HepG2 (cell line): ENCODE data around the gene ACO1. TPM values are rescaled to one million over a fixed set of nuclear protein-coding genes. Genes with fewer than 3 reads are reported as not detected.

Experiments
- ATAC-seq: fragments of 200-7000 bp; cut with Tn5 transposase; 3 replicates; pipeline ENCODE4 v1.9.1; 2020; ENCODE audit warnings: mild to moderate bottlenecking, moderate library complexity
- BruUV-seq: library from RNA; stranded (reverse); fragments of 400-500 nt; replicated peaks from 2 replicates; lab custom pipeline; 2021; lab: Mats Ljungman, UMichigan
- CTCF ChIA-PET: fragments of 300-600 bp; formaldehyde crosslinking; extraction: SDS; loops from one replicate; lab custom pipeline; 2021; ENCODE audit warnings: low total read pairs, inconsistent platforms, low intra/inter-chr PET ratio; lab: Yijun Ruan, JAX
- POLR2A ChIA-PET: fragments of 350-600 bp; sonication (Branson Sonifier 250); formaldehyde crosslinking; loops from one replicate; lab custom pipeline; 2020; ENCODE audit warnings: antibody characterized with exemption, inconsistent platforms; lab: Yijun Ruan, JAX
- DNase-seq: peaks from one replicate; pipeline ENCODE4 v3.0.0-alpha.2; 2015; ENCODE audit warnings: low spot score
- FAIRE-seq: peaks from 3 replicates; lab custom pipeline; 2011; peaks lifted over from hg19 to GRCh38; lab: Jason Lieb, UNC
- H2AFZ ChIP-seq: one replicate; pipeline ENCODE4 v1.6.1; 2011; ENCODE audit warnings: low read length, inconsistent platforms
- H3K27ac ChIP-seq: fragments of 300-600 bp; 3 replicates; pipeline ENCODE4 v1.8.0; 2011; ENCODE audit warnings: mixed run types, mild to moderate bottlenecking, mixed read lengths, low read length, inconsistent platforms; ENCODE audit not compliant: insufficient read depth; ENCODE audit errors: extremely low read length
- H3K27me3 ChIP-seq, 2 experiments: fragments of 200-600 bp in 1 of 2; 2 replicates in 1 of 2; 3 replicates in 1 of 2; pipeline versions ENCODE4 v1.6.0 to v1.8.0; 2011; ENCODE audit warnings: low read length in 2 of 2, mild to moderate bottlenecking in 2 of 2, moderate library complexity in 2 of 2, inconsistent platforms in 1 of 2; ENCODE audit not compliant: insufficient read depth in 2 of 2, control insufficient read depth in 1 of 2
- H3K36me3 ChIP-seq, 2 experiments: fragments of 200-600 bp in 1 of 2; replicated peaks in 1 of 2; 2 replicates in 1 of 2; 3 replicates in 1 of 2; pipeline versions ENCODE4 v1.5.1 to v1.8.0; 2011; ENCODE audit warnings: low read length in 2 of 2, inconsistent platforms in 1 of 2; ENCODE audit not compliant: insufficient read depth in 2 of 2, control insufficient read depth in 1 of 2
- H3K4me1 ChIP-seq: 2 replicates; pipeline ENCODE4 v1.5.1; 2012; ENCODE audit warnings: low read length, inconsistent platforms; ENCODE audit not compliant: insufficient read depth
- H3K4me2 ChIP-seq: 2 replicates; pipeline ENCODE4 v1.6.0; 2011; ENCODE audit warnings: low read depth, low read length, inconsistent platforms
- H3K4me3 ChIP-seq, 3 experiments: fragments of 200-600 bp in 1 of 3; sonication (generic), shearing (Covaris generic) in 1 of 3; replicated peaks in 1 of 3; 2 replicates each; pipeline ENCODE4 v1.5.1; 2011 to 2016; ENCODE audit warnings: low read length in 3 of 3, inconsistent platforms in 2 of 3, low read depth in 2 of 3, mild to moderate bottlenecking in 2 of 3, control low read depth in 1 of 3, mixed read lengths in 1 of 3; ENCODE audit not compliant: insufficient read depth in 1 of 3
- H3K79me2 ChIP-seq: one replicate; pipeline ENCODE4 v1.6.1; 2011; ENCODE audit warnings: low read length, inconsistent platforms; ENCODE audit not compliant: insufficient read depth
- H3K9ac ChIP-seq: 2 replicates; pipeline ENCODE4 v1.6.0; 2011; ENCODE audit warnings: mild to moderate bottlenecking, low read depth, low read length, inconsistent platforms; ENCODE audit not compliant: insufficient read depth
- H3K9me3 ChIP-seq: 2 replicates; pipeline ENCODE4 v1.5.1; 2012; ENCODE audit warnings: mild to moderate bottlenecking, low read length
- H4K20me1 ChIP-seq: 2 replicates; pipeline ENCODE4 v1.6.0; 2011; ENCODE audit warnings: inconsistent platforms, mild to moderate bottlenecking, low read length, moderate library complexity; ENCODE audit not compliant: insufficient read depth
- BRCA1 ChIP-seq: sonication (generic); formaldehyde crosslinking; IDR thresholded peaks from 2 replicates; pipeline ENCODE4 v1.4.0; 2020; ENCODE audit warnings: missing genetic modification reagents
- CREB1 ChIP-seq, 2 experiments: fragments of 450-650 bp in 1 of 2; IDR thresholded peaks; 2 replicates each; pipeline ENCODE4 v1.6.1; 2016 to 2017; ENCODE audit warnings: control low read depth in 1 of 2, mild to moderate bottlenecking in 1 of 2, missing compliant biosample characterization in 1 of 2, missing genetic modification characterization in 1 of 2
- HOXD1 ChIP-seq: sonication (generic); formaldehyde crosslinking; IDR thresholded peaks from 2 replicates; pipeline ENCODE4 v1.5.0; 2020; ENCODE audit warnings: missing genetic modification reagents
- JUNB ChIP-seq: sonication (generic); formaldehyde crosslinking; IDR thresholded peaks from 2 replicates; pipeline ENCODE4 v1.8.0; 2022; ENCODE audit warnings: missing genetic modification reagents, mild to moderate bottlenecking, borderline replicate concordance
- NFATC3 ChIP-seq: sonication (generic); formaldehyde crosslinking; IDR thresholded peaks from 2 replicates; pipeline ENCODE4 v1.5.1; 2020; ENCODE audit warnings: mild to moderate bottlenecking, missing genetic modification reagents
- NFKB2 ChIP-seq: sonication (generic); formaldehyde crosslinking; IDR thresholded peaks from 2 replicates; pipeline ENCODE4 v1.4.0; 2020; ENCODE audit warnings: missing genetic modification reagents, borderline replicate concordance
- RFX1 ChIP-seq: fragments of 450-650 bp; IDR thresholded peaks from 2 replicates; pipeline ENCODE4 v1.6.1; 2017
- RNF2 ChIP-seq: fragments of 450-650 bp; conservative IDR thresholded peaks from 2 replicates; pipeline ENCODE4 v1.6.1; 2016; ENCODE audit warnings: low read depth
- TGIF2 ChIP-seq: IDR thresholded peaks from 2 replicates; pipeline ENCODE4 v1.6.1; 2016; ENCODE audit warnings: control low read depth, missing compliant biosample characterization
- ZFP62 ChIP-seq: sonication (generic); formaldehyde crosslinking; IDR thresholded peaks from 2 replicates; pipeline ENCODE4 v1.4.0; 2020; ENCODE audit warnings: missing genetic modification reagents
- ZNF432 ChIP-seq: sonication (generic); formaldehyde crosslinking; IDR thresholded peaks from 2 replicates; pipeline ENCODE4 v1.5.0; 2020; ENCODE audit warnings: missing genetic modification reagents, mild to moderate bottlenecking, borderline replicate concordance
- ZNF550 ChIP-seq: sonication (generic); formaldehyde crosslinking; IDR thresholded peaks from 2 replicates; pipeline ENCODE4 v1.4.0; 2020; ENCODE audit warnings: mild to moderate bottlenecking, missing genetic modification reagents, borderline replicate concordance
- WGBS: methylation state at CpG from one replicate; pipeline ENCODE4 v1.1.6; 2017; ENCODE audit warnings: low lambda C conversion rate; 5-methylcytosine and 5-hydroxymethylcytosine counted together
- in situ Hi-C: cut with HindIII; loops from 2 replicates; pipeline ENCODE4 v1.10.0; 2017; ENCODE audit warnings: low pct_unique_long_range_greater_than_20kb; ENCODE audit not compliant: extremely low pct_ligation_motif_present
- intact Hi-C: fragments of 100-400 bp; cut with micrococcal nuclease; formaldehyde crosslinking; loops from one replicate; pipeline ENCODE4 v1.10.0; 2022; ENCODE audit not compliant: unreplicated experiment
- polyA plus RNA-seq, 8 experiments: library from polyadenylated mRNA; depleted of rRNA in 3 of 8; stranded (reverse) in 7 of 8; unstranded in 1 of 8; fragments of >200 nt; fragmentation: Illumina TruSeq in 4 of 8; extraction: Trizol in 4 of 8; gene quantifications; 2 replicates each; pipeline versions ENCODE4 v1.2.1 to v1.2.3, GENCODE V29; 2011 to 2016; ENCODE audit warnings: low read depth in 4 of 8, missing spikeins in 1 of 8, mixed read lengths in 1 of 8; ENCODE audit not compliant: insufficient read depth in 1 of 8
- total RNA-seq, 5 experiments: library from RNA; depleted of rRNA; stranded (reverse); fragments of >200 nt; fragmentation: Illumina TruSeq; extraction: Trizol; gene quantifications; 2 replicates each; pipeline ENCODE4 v1.2.3, GENCODE V29; 2016; ENCODE audit warnings: low read depth in 1 of 5
- TF ChIP-seq, protein P1 (sequence below): fragments of 450-650 bp; IDR thresholded peaks from 2 replicates; pipeline ENCODE4 v1.6.1; 2017
- TF ChIP-seq, protein P2 (sequence below): sonication (generic); formaldehyde crosslinking; IDR thresholded peaks from 2 replicates; pipeline ENCODE4 v1.8.1; 2023; ENCODE audit warnings: mild to moderate bottlenecking, missing genetic modification reagents, borderline replicate concordance

Gene ACO1
- total and polyA plus RNA-seq, 2 of the 13 experiments (the other 11 are each of a cell fraction or from before 2014, with no cell fraction given): 20.1 to 48.2 TPM

DNA sequence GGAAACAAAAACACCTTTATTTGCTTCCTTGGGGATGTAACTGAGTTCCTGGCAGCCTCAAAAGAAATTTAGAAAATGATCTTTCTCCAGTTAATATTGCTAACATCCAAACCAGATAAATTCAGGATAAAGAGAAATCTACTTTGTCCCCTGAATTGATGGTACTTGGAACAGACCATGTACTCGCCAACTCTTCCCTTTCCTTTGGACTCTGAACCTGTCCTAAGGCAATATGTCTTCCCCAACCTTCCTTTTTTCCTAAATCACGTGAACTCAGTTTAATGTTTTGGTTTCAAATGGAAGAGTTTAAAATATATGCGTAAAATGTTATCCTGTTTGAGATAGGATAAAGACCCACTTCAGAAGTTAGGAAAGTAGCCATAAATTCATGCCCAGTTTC, 28.0 kb downstream of the ACO1 start:
- no peak overlapping the region for H3K9ac ChIP-seq
- FAIRE-seq (no peak), ATAC-seq (no peak)
- no peaks in the 10 kb centered on the region for H4K20me1 ChIP-seq
- CTCF ChIA-PET: no interaction called here
- no peaks in the 10 kb centered on the region for H3K27me3 ChIP-seq
- H3K27ac ChIP-seq: no peak overlapping the region
- no peaks in the 10 kb centered on the region for H3K79me2 ChIP-seq
- WGBS: 98% methylated on average over 3 of the region's 3 CpGs
- POLR2A ChIA-PET: no interaction called here
- no peak for TF ChIP-seq RFX1
- no peak for TF ChIP-seq BRCA1 (CRISPR knock-in tag)
- no peak for TF ChIP-seq HOXD1
- no peak for TF ChIP-seq ZNF432 (CRISPR knock-in tag)
- TF ChIP-seq, protein P1, sequence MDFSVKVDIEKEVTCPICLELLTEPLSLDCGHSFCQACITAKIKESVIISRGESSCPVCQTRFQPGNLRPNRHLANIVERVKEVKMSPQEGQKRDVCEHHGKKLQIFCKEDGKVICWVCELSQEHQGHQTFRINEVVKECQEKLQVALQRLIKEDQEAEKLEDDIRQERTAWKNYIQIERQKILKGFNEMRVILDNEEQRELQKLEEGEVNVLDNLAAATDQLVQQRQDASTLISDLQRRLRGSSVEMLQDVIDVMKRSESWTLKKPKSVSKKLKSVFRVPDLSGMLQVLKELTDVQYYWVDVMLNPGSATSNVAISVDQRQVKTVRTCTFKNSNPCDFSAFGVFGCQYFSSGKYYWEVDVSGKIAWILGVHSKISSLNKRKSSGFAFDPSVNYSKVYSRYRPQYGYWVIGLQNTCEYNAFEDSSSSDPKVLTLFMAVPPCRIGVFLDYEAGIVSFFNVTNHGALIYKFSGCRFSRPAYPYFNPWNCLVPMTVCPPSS: no peak
- no peak for TF ChIP-seq ZFP62
- TF ChIP-seq CREB1 (IDR thresholded peaks at IDR 0.05): no peak
- no peak for TF ChIP-seq CREB1 (CRISPR knock-in tag; IDR thresholded peaks at IDR 0.05)
- TF ChIP-seq TGIF2 (CRISPR knock-in tag): no peak
- TF ChIP-seq ZNF550 (CRISPR knock-in tag): no peak
- TF ChIP-seq JUNB (CRISPR knock-in tag): no peak
- TF ChIP-seq NFATC3: no peak
- TF ChIP-seq, protein P2, sequence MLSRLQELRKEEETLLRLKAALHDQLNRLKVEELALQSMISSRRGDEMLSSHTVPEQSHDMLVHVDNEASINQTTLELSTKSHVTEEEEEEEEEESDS (CRISPR knock-in tag): no peak
- TF ChIP-seq NFKB2: no peak
- TF ChIP-seq RNF2: no peak
- TF ChIP-seq, all 625 proteins: peak for 0
- intact Hi-C loops (no loop called here), in situ Hi-C loops (no loop called here)
- H3K4me3 ChIP-seq: no peak overlapping the region
- no peak overlapping the region for H3K4me2 ChIP-seq
- no TSS peak for BruUV-seq
- DNase-seq: no peak
- H3K9me3 ChIP-seq: no peaks in the 10 kb centered on the region
- H2AFZ ChIP-seq: no peak overlapping the region
- H3K36me3 ChIP-seq: peaks cover 10 to 41% of the 10 kb centered on the region in 2 experiments
- H3K4me1 ChIP-seq: no peaks in the 10 kb centered on the region
